HCT116 (cell line): ENCODE results near the gene CHID1. TPM values are rescaled to one million over a fixed set of nuclear protein-coding genes. Genes with fewer than 3 reads are reported as not detected.

Experiments used
- ATAC-seq: fragments of 200-7000 bp; cut with Tn5 transposase; 2 replicates; pipeline ENCODE4 v1.9.1; 2020; ENCODE audit warnings: mild to moderate bottlenecking, moderate library complexity
- BruUV-seq: library from RNA; stranded (reverse); fragments of 400-500 nt; replicated peaks from 2 replicates; lab custom pipeline; 2021; lab: Mats Ljungman, UMichigan
- CTCF ChIA-PET: fragments of 300-600 bp; sonication (Branson Sonifier 250); formaldehyde crosslinking; loops from one replicate; lab custom pipeline; 2021; ENCODE audit warnings: antibody characterized with exemption; lab: Charles Lee
- POLR2A ChIA-PET: fragments of 300-600, 350-600 bp; sonication (Branson Sonifier 250); formaldehyde crosslinking; loops from one replicate; lab custom pipeline; 2021; ENCODE audit warnings: antibody characterized with exemption; lab: Charles Lee
- RAD21 ChIA-PET, 2 experiments: fragments of 300-600 bp; sonication (Branson Sonifier 250); formaldehyde crosslinking; loops; one replicate each; lab custom pipeline; 2023; ENCODE audit warnings: low total read pairs in 2 of 2; ENCODE audit not compliant: uncharacterized antibody in 2 of 2, unreplicated experiment in 2 of 2, low non-redundant PET in 1 of 2; lab: Charles Lee
- DNase-seq: peaks from one replicate; pipeline ENCODE4 v3.0.0-alpha.2; 2010; ENCODE audit warnings: low read depth, low spot score
- H2AFZ ChIP-seq: fragments of 200-600 bp; shearing (Covaris generic), sonication (generic); 2 replicates; pipeline ENCODE4 v1.6.1; 2017; ENCODE audit warnings: low read depth, mixed run types, mixed read lengths, antibody characterized with exemption, low read length; ENCODE audit not compliant: poor library complexity, severe bottlenecking
- H3K27ac ChIP-seq: 2 replicates; pipeline ENCODE4 v1.5.1; 2012; ENCODE audit warnings: low read depth, low read length
- H3K27me3 ChIP-seq: fragments of 200-600 bp; sonication (generic); 2 replicates; pipeline ENCODE4 v1.6.1; 2016; ENCODE audit warnings: mixed run types, low read length, mixed read lengths; ENCODE audit not compliant: insufficient read depth
- H3K36me3 ChIP-seq, 2 experiments: fragments of 200-500 bp in 1 of 2; fragments of 200-600 bp in 1 of 2; sonication (Bioruptor generic) in 1 of 2; sonication (generic) in 1 of 2; 2 replicates each; pipeline versions ENCODE4 v1.5.1 to v1.6.1; 2014 to 2016; ENCODE audit warnings: low read length in 2 of 2, inconsistent platforms in 1 of 2, mixed read lengths in 1 of 2, mixed run types in 1 of 2; ENCODE audit not compliant: insufficient read depth in 2 of 2, control insufficient read depth in 1 of 2
- H3K4me1 ChIP-seq, 2 experiments: fragments of 200-600 bp in 1 of 2; sonication (generic) in 1 of 2; 2 replicates each; pipeline versions ENCODE4 v1.5.1 to v1.6.1; 2012 to 2017; ENCODE audit warnings: low read length in 2 of 2, inconsistent platforms in 1 of 2, mild to moderate bottlenecking in 1 of 2, mixed read lengths in 1 of 2, mixed run types in 1 of 2, moderate library complexity in 1 of 2; ENCODE audit not compliant: insufficient read depth in 2 of 2, control insufficient read depth in 1 of 2
- H3K4me2 ChIP-seq: fragments of 200-600 bp; sonication (generic); 2 replicates; pipeline ENCODE4 v1.6.1; 2017; ENCODE audit warnings: mixed run types, low read length, mixed read lengths
- H3K4me3 ChIP-seq, 2 experiments: fragments of 200-600 bp in 1 of 2; sonication (generic) in 1 of 2; replicated peaks in 1 of 2; 2 replicates each; pipeline ENCODE4 v1.5.1; 2011 to 2016; ENCODE audit warnings: low read length in 2 of 2, control low read depth in 1 of 2, low read depth in 1 of 2, mild to moderate bottlenecking in 1 of 2, mixed read lengths in 1 of 2, mixed run types in 1 of 2
- H3K79me2 ChIP-seq: fragments of 200-600 bp; sonication (generic); 2 replicates; pipeline ENCODE4 v1.6.1; 2017; ENCODE audit warnings: mild to moderate bottlenecking, mixed run types, low read length, moderate library complexity, mixed read lengths; ENCODE audit not compliant: insufficient read depth
- H3K9ac ChIP-seq: fragments of 200-600 bp; sonication (generic); 2 replicates; pipeline ENCODE4 v1.6.1; 2016; ENCODE audit warnings: low read length, mixed read lengths
- H3K9me2 ChIP-seq: fragments of 200-600 bp; sonication (generic), shearing (Covaris generic); 2 replicates; pipeline ENCODE4 v1.6.1; 2017; ENCODE audit warnings: mixed run types, mild to moderate bottlenecking, moderate library complexity; ENCODE audit not compliant: insufficient read depth
- H3K9me3 ChIP-seq, 2 experiments: fragments of 200-500 bp in 1 of 2; fragments of 200-600 bp in 1 of 2; sonication (Bioruptor generic) in 1 of 2; sonication (generic) in 1 of 2; 2 replicates each; pipeline ENCODE4 v1.6.1; 2014 to 2017; ENCODE audit warnings: low read length in 2 of 2, mixed read lengths in 2 of 2, inconsistent platforms in 1 of 2, low read depth in 1 of 2, mild to moderate bottlenecking in 1 of 2, mixed run types in 1 of 2, moderate library complexity in 1 of 2; ENCODE audit not compliant: control insufficient read depth in 1 of 2, insufficient read depth in 1 of 2
- H4K20me1 ChIP-seq: fragments of 200-600 bp; sonication (generic), shearing (Covaris generic); 2 replicates; pipeline ENCODE4 v1.6.1; 2017; ENCODE audit warnings: mixed run types, mild to moderate bottlenecking, moderate library complexity; ENCODE audit not compliant: insufficient read depth
- CEBPB ChIP-seq: IDR thresholded peaks from 2 replicates; pipeline ENCODE4 v1.6.1; 2012; ENCODE audit warnings: low read depth
- FOSL1 ChIP-seq: IDR thresholded peaks from 2 replicates; pipeline ENCODE4 v1.6.1; 2012; ENCODE audit warnings: low read depth
- JUND ChIP-seq: IDR thresholded peaks from 2 replicates; pipeline ENCODE4 v1.6.1; 2012
- SP1 ChIP-seq: IDR thresholded peaks from 2 replicates; pipeline ENCODE4 v1.6.1; 2012; ENCODE audit warnings: low read depth
- TCF7L2 ChIP-seq: IDR thresholded peaks from 2 replicates; pipeline ENCODE4 v1.7.0; 2011; ENCODE audit warnings: borderline replicate concordance, inconsistent platforms; ENCODE audit not compliant: insufficient read depth, insufficient read length; ENCODE audit errors: extremely low read depth
- ZFX ChIP-seq: fragments of 450-650 bp; IDR thresholded peaks from 2 replicates; pipeline ENCODE4 v1.6.1; 2017
- intact Hi-C: fragments of 100-400 bp; cut with micrococcal nuclease; formaldehyde crosslinking; loops from 2 replicates; pipeline ENCODE4 v1.10.0; 2022
- total RNA-seq: library from RNA; stranded (reverse); gene quantifications from one replicate; pipeline ENCODE4 v1.2.1, GENCODE V29; 2021; ENCODE audit not compliant: unreplicated experiment
- TF ChIP-seq, protein P1 (sequence below), 3 experiments: fragments of 200-600 bp in 1 of 3; sonication (generic) in 1 of 3; IDR thresholded peaks in 2 of 3; conservative IDR thresholded peaks in 1 of 3; 2 replicates each; pipeline ENCODE4 v1.5.1; 2012 to 2017; ENCODE audit warnings: low read depth in 2 of 3, low read length in 2 of 3, antibody characterized with exemption in 1 of 3, borderline replicate concordance in 1 of 3, control low read depth in 1 of 3, mild to moderate bottlenecking in 1 of 3, mixed read lengths in 1 of 3, mixed run types in 1 of 3, moderate library complexity in 1 of 3; ENCODE audit not compliant: insufficient read depth in 1 of 3
- TF ChIP-seq, protein P2 (sequence below): IDR thresholded peaks from 2 replicates; pipeline ENCODE4 v1.6.1; 2012
- TF ChIP-seq, protein P3 (sequence below): IDR thresholded peaks from 2 replicates; pipeline ENCODE4 v1.6.1; 2012
- TF ChIP-seq, protein P4 (sequence below): IDR thresholded peaks from 2 replicates; pipeline ENCODE4 v1.6.1; 2012; ENCODE audit warnings: low read depth

Gene CHID1
- total RNA-seq, 1 experiment from 2014 or later: 102 TPM

DNA sequence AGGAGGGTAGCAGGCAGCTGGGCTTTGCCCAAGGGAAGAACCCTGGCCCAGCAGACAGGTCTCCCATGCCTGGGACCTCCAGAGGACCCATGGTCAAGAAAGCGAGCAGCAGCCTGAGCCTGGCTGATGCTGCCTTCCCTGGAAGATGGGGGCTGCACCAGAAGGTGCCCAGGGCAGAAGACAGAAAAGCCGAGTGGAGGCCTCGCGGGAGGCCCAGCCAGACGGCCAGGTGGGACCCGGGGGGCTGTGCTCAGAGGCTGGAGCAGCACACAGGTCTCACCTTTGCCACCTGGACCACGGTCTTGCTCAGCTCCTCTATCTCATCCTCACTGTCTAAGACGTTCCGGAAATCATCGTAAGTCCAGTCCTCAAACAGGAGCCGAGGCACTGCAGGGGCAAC is 10.9 kb downstream of the CHID1 start:
- Histone ChIP-seq H3K9me2 (no peaks in the 10 kb centered on the region), H2AFZ (no peak overlapping the region), H3K4me1 (no peaks in the 10 kb centered on the region), H3K9ac (no peak overlapping the region), H3K9me3 (no peaks in the 10 kb centered on the region), H3K79me2 (no peaks in the 10 kb centered on the region), H3K27me3 (no peaks in the 10 kb centered on the region), H3K36me3 (peaks cover 20 to 36% of the 10 kb centered on the region in 2 experiments; a peak in 3 of 4 replicates), H3K4me2 (no peak overlapping the region), H4K20me1 (no peaks in the 10 kb centered on the region), H3K27ac (no peak overlapping the region), H3K4me3 (no peak overlapping the region)
- no peak for TF ChIP-seq TCF7L2
- TF ChIP-seq, protein P1, sequence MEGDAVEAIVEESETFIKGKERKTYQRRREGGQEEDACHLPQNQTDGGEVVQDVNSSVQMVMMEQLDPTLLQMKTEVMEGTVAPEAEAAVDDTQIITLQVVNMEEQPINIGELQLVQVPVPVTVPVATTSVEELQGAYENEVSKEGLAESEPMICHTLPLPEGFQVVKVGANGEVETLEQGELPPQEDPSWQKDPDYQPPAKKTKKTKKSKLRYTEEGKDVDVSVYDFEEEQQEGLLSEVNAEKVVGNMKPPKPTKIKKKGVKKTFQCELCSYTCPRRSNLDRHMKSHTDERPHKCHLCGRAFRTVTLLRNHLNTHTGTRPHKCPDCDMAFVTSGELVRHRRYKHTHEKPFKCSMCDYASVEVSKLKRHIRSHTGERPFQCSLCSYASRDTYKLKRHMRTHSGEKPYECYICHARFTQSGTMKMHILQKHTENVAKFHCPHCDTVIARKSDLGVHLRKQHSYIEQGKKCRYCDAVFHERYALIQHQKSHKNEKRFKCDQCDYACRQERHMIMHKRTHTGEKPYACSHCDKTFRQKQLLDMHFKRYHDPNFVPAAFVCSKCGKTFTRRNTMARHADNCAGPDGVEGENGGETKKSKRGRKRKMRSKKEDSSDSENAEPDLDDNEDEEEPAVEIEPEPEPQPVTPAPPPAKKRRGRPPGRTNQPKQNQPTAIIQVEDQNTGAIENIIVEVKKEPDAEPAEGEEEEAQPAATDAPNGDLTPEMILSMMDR (IDR thresholded peaks at IDR 0.05 in 2 of 3, conservative IDR thresholded peaks at IDR 0.05 in 1 of 3; ENCODE audit: borderline replicate concordance in 1 of 3, insufficient read depth in 1 of 3, low read depth in 2 of 3, low read length in 2 of 3): no peak
- TF ChIP-seq, protein P2, sequence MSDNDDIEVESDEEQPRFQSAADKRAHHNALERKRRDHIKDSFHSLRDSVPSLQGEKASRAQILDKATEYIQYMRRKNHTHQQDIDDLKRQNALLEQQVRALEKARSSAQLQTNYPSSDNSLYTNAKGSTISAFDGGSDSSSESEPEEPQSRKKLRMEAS: no peak
- TF ChIP-seq SP1: no peak
- TF ChIP-seq JUND: no peak
- no peak for TF ChIP-seq ZFX
- TF ChIP-seq CEBPB: no peak
- TF ChIP-seq FOSL1: no peak
- TF ChIP-seq, protein P3, sequence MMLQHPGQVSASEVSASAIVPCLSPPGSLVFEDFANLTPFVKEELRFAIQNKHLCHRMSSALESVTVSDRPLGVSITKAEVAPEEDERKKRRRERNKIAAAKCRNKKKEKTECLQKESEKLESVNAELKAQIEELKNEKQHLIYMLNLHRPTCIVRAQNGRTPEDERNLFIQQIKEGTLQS: no peak
- TF ChIP-seq, protein P4, sequence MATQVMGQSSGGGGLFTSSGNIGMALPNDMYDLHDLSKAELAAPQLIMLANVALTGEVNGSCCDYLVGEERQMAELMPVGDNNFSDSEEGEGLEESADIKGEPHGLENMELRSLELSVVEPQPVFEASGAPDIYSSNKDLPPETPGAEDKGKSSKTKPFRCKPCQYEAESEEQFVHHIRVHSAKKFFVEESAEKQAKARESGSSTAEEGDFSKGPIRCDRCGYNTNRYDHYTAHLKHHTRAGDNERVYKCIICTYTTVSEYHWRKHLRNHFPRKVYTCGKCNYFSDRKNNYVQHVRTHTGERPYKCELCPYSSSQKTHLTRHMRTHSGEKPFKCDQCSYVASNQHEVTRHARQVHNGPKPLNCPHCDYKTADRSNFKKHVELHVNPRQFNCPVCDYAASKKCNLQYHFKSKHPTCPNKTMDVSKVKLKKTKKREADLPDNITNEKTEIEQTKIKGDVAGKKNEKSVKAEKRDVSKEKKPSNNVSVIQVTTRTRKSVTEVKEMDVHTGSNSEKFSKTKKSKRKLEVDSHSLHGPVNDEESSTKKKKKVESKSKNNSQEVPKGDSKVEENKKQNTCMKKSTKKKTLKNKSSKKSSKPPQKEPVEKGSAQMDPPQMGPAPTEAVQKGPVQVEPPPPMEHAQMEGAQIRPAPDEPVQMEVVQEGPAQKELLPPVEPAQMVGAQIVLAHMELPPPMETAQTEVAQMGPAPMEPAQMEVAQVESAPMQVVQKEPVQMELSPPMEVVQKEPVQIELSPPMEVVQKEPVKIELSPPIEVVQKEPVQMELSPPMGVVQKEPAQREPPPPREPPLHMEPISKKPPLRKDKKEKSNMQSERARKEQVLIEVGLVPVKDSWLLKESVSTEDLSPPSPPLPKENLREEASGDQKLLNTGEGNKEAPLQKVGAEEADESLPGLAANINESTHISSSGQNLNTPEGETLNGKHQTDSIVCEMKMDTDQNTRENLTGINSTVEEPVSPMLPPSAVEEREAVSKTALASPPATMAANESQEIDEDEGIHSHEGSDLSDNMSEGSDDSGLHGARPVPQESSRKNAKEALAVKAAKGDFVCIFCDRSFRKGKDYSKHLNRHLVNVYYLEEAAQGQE: no peak
- ATAC-seq: no peak
- no peak for DNase-seq
- ChIA-PET CTCF (no interaction called here), RAD21 (no interaction called here), POLR2A (no interaction called here)
- no TSS peak for BruUV-seq
- intact Hi-C loops: loop anchor here (2.0 kb wide), 1 partner anchor 151 kb away; no protein-coding TSS in a partner anchor
